ENCODE results near the gene ARMC8.

GRCh38 chr3:138232705-138233364 lies 45.7 kb downstream of the ARMC8 start:
- no peak for TF ChIP-seq CTCF (IDR thresholded peaks at IDR 0.05 in 8 of 11, conservative IDR thresholded peaks at IDR 0.05 in 3 of 11)
- no peak for TF ChIP-seq POLR2A (IDR thresholded peaks at IDR 0.05)
- TF ChIP-seq POLR2AphosphoS5 (IDR thresholded peaks at IDR 0.05): no peak

Data from spleen (tissue), 7 donors.